Measurements from ENCODE around the gene FOXK1. TPM values are rescaled to one million over a fixed set of nuclear protein-coding genes. Genes with fewer than 3 reads are reported as not detected.
A peak's percentile ranks its signal among the peaks of the same experiment; 100 is the strongest.

Gene FOXK1
- total and polyA plus RNA-seq, 7 donors, result 1.8 to 47.1 (median 17.1) TPM

DNA sequence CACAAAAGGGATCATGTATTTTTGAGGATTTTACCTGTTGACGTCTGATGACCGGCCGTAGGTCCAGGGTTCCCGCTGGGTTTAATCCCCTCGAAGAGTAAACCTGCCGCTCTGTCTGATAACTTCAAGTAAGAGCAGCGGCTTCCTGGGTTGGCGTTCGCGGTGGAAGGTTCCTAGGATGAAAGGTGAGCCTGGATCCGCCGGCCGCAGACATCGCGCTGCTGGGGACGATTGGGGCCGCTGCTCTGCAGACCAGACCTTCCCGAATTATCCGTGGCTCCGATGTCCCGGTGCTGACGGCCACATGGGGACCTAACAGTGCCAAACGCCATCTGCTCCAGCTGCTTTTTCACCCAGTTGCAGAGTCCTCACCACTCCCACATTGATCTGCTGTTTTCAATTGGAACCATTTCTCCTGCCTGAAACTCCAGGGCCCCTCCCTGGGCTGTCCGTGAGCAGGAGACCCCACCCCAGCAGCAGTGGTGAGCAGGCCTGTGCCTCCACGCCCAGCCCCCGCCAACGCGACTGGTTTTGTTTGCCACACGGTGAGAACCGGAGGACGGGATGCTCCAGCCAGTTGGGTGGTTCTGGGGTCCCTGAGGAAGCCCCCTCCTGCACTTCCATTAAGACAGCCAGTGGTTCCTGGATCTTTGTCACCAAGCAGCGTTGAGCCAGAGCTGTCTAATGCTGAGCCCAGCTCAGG lies 81.1 kb downstream of the FOXK1 start:
- peak; percentile 66 for DNase-seq
- Histone ChIP-seq H3K4me3 (no peak overlapping the region), H3K27ac (peak overlapping the region in 2 of 4 donors; percentile 95 to 99), H3K4me1 (peaks cover 0 to 36% (median 29%) of the 10 kb centered on the region in 4 donors), H3K27me3 (no peaks in the 10 kb centered on the region), H3K36me3 (peaks cover 50 to 66% (median 57%) of the 10 kb centered on the region in 4 donors), H3K9me3 (no peaks in the 10 kb centered on the region)
- 96% methylated on average over 32 of the region's 32 CpGs for WGBS, 2 donors
- intact Hi-C loops (cut with DNase I), result no loop called here
- TF ChIP-seq, protein P1, sequence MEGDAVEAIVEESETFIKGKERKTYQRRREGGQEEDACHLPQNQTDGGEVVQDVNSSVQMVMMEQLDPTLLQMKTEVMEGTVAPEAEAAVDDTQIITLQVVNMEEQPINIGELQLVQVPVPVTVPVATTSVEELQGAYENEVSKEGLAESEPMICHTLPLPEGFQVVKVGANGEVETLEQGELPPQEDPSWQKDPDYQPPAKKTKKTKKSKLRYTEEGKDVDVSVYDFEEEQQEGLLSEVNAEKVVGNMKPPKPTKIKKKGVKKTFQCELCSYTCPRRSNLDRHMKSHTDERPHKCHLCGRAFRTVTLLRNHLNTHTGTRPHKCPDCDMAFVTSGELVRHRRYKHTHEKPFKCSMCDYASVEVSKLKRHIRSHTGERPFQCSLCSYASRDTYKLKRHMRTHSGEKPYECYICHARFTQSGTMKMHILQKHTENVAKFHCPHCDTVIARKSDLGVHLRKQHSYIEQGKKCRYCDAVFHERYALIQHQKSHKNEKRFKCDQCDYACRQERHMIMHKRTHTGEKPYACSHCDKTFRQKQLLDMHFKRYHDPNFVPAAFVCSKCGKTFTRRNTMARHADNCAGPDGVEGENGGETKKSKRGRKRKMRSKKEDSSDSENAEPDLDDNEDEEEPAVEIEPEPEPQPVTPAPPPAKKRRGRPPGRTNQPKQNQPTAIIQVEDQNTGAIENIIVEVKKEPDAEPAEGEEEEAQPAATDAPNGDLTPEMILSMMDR (IDR thresholded peaks at IDR 0.05), result no peak
- TF ChIP-seq EP300 (IDR thresholded peaks at IDR 0.05) (no peak), POLR2A (IDR thresholded peaks at IDR 0.05) (no peak), POLR2AphosphoS5 (IDR thresholded peaks at IDR 0.05) (no peak)

- WGBS, 2 donors, result 96% methylated on average over 21 of the region's 21 CpGs
- intact Hi-C loops (cut with DNase I), result no loop called here
- no peak overlapping the region for H3K4me3 ChIP-seq
- DNase-seq, result no peak
- TF ChIP-seq POLR2AphosphoS5 (IDR thresholded peaks at IDR 0.05) (no peak), POLR2A (IDR thresholded peaks at IDR 0.05) (no peak), EP300 (IDR thresholded peaks at IDR 0.05) (no peak)
- TF ChIP-seq, protein P1 (IDR thresholded peaks at IDR 0.05), result no peak
- H3K36me3 ChIP-seq, result peaks cover 46 to 61% (median 52%) of the 10 kb centered on the region in 4 donors
- peak overlapping the region in 3 of 4 donors; percentile 95 to 99 (median 96) for H3K27ac ChIP-seq
- H3K4me1 ChIP-seq, result peaks cover 0 to 41% (median 32%) of the 10 kb centered on the region in 4 donors
- H3K27me3 ChIP-seq, result no peaks in the 10 kb centered on the region
- no peaks in the 10 kb centered on the region for H3K9me3 ChIP-seq
Measured at GRCh38 chr7:4763794-4764185, 81.7 kb downstream of the FOXK1 start.

DNA sequence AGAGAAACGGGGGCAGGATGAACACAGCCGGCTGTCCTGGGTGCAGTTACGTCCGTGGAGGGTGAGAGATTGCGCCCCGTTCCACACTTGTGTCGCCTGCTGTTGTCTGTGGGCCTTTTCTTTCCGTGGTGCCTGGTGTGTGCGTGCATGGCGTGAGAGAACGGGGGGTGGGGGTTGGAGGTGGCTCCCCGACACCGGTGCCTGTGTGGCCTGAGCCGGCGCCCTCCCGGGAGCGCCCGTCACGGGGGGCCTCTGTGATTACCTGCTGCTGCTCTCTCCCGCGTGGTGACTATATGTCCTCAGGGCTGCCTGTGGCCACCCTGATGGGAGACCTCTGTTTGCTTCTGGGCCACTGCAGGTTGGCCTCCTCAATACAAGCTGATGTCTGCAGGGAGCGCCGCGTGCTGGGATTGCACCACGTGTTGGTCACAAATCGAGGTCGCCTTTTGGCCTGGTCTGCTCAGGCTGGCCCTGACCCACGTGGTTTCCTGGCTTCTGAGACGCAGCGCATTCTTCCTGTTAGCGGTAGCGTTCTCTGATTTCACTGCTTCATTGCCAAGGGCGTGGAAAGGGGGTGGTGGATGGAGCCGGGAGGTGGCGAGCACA lies 82.4 kb downstream of the FOXK1 start:
- Histone ChIP-seq H3K4me1 (peaks cover 0 to 48% (median 37%) of the 10 kb centered on the region in 4 donors), H3K9me3 (no peaks in the 10 kb centered on the region), H3K27me3 (no peaks in the 10 kb centered on the region), H3K27ac (peak overlapping the region in 3 of 4 donors; percentile 95 to 99 (median 96)), H3K4me3 (no peak overlapping the region), H3K36me3 (peaks cover 40 to 54% (median 45%) of the 10 kb centered on the region in 4 donors)
- whole genome bisulfite sequencing, 2 donors, result 92 to 94% methylated on average over 35 of the region's 35 CpGs
- TF ChIP-seq POLR2AphosphoS5 (IDR thresholded peaks at IDR 0.05) (peak in 2 of 4 donors; percentile 41 to 47), EP300 (IDR thresholded peaks at IDR 0.05) (no peak), POLR2A (IDR thresholded peaks at IDR 0.05) (no peak)
- TF ChIP-seq, protein P1 (IDR thresholded peaks at IDR 0.05), result no peak
- DNase-seq, result peak; percentile 80
- intact Hi-C loops (cut with DNase I), result loop anchor here (5.0 kb wide), 1 partner anchor 122 kb away; no protein-coding TSS in a partner anchor

GRCh38 chr7:4765776-4766490 lies 83.8 kb downstream of the FOXK1 start:
- intact Hi-C loops (cut with DNase I), result loop anchor here (1.0 to 5.0 kb wide), 2 partner anchors 19 to 124 kb away; no protein-coding TSS in a partner anchor
- H3K4me3 ChIP-seq, result peak overlapping the region in 3 of 4 donors; percentile 47 to 53 (median 51)
- TF ChIP-seq, protein P1 (IDR thresholded peaks at IDR 0.05), result peak in 3 of 4 experiments; percentile 9 to 48 (median 26)
- TF ChIP-seq EP300 (IDR thresholded peaks at IDR 0.05) (no peak), POLR2A (IDR thresholded peaks at IDR 0.05) (no peak), POLR2AphosphoS5 (IDR thresholded peaks at IDR 0.05) (peak in 1 of 4 donors; percentile 7)
- DNase-seq, result no peak
- peaks cover 32 to 39% (median 33%) of the 10 kb centered on the region in 4 donors for H3K36me3 ChIP-seq
- WGBS, 2 donors, result 91 to 92% methylated on average over 23 of the region's 23 CpGs
- peak overlapping the region; percentile 82 to 99 (median 96) for H3K27ac ChIP-seq
- peaks cover 0 to 62% (median 51%) of the 10 kb centered on the region in 4 donors for H3K4me1 ChIP-seq
- no peaks in the 10 kb centered on the region for H3K9me3 ChIP-seq
- no peaks in the 10 kb centered on the region for H3K27me3 ChIP-seq

All from sigmoid colon (tissue), 7 donors.